NCI-H187 treated with DMSO at 0.1 percent for 48 hours (cell line): ENCODE measurements around the gene PARP6.
A peak's percentile ranks its signal among the peaks of the same experiment; 100 is the strongest.

Experiments
- DNase-seq: peaks from one replicate; lab custom pipeline; 2025; lab: John Stamatoyannopoulos, UW

Gene PARP6

GRCh38 chr15:72272213-72272996 lies at the start of gene PARP6:
Gene PARP6 (minus strand): TSS chr15:72272554. CDS start chr15:72267477, 5,077 bp downstream.
- peak; percentile 85 for DNase-seq

- DNase-seq: peak; percentile 65
Measured at GRCh38 chr15:72319985-72320671, 47.8 kb upstream of the PARP6 start, which contains the start of gene CELF6. Gene CELF6 (minus strand): TSS chr15:72320157. CDS start chr15:72319874, 283 bp downstream.

- no peak for DNase-seq
Measured at GRCh38 chr15:72319360-72319984, 47.1 kb upstream of the PARP6 start.

- DNase-seq: no peak
Measured at GRCh38 chr15:72318408-72318942, 46.1 kb upstream of the PARP6 start.

GRCh38 chr15:72315706-72316370 lies 43.5 kb upstream of the PARP6 start:
- no peak for DNase-seq

- no peak for DNase-seq
Measured at GRCh38 chr15:72313881-72314280, 41.5 kb upstream of the PARP6 start.

- DNase-seq: no peak
Measured at GRCh38 chr15:72313448-72313840, 41.1 kb upstream of the PARP6 start.

- DNase-seq: peak; percentile 24
Measured at GRCh38 chr15:72312605-72313447, 40.5 kb upstream of the PARP6 start.

- no peak for DNase-seq
Measured at GRCh38 chr15:72307026-72307425, 34.7 kb upstream of the PARP6 start.

GRCh38 chr15:72306211-72306785 lies 33.9 kb upstream of the PARP6 start:
- no peak for DNase-seq

GRCh38 chr15:72304596-72304995 lies 32.2 kb upstream of the PARP6 start:
- DNase-seq: no peak

- DNase-seq: no peak
Measured at GRCh38 chr15:72302955-72303354, 30.6 kb upstream of the PARP6 start.

GRCh38 chr15:72289597-72290325 lies 17.4 kb upstream of the PARP6 start:
- no peak for DNase-seq

GRCh38 chr15:72288796-72289596 lies 16.6 kb upstream of the PARP6 start:
- DNase-seq: no peak

- DNase-seq: no peak
Measured at GRCh38 chr15:72285927-72286516, 13.7 kb upstream of the PARP6 start.

- no peak for DNase-seq
Measured at GRCh38 chr15:72285402-72285801, 13.0 kb upstream of the PARP6 start.

GRCh38 chr15:72284781-72285180 lies 12.4 kb upstream of the PARP6 start:
- DNase-seq: no peak

GRCh38 chr15:72281713-72282112 lies 9.4 kb upstream of the PARP6 start:
- no peak for DNase-seq

GRCh38 chr15:72280751-72281150 lies 8.4 kb upstream of the PARP6 start:
- DNase-seq: no peak
